GM19043 (cell line): Measurements from ENCODE around the gene CACNA1C.

Experiments used
- ATAC-seq: cut with Tn5 transposase; IDR thresholded peaks from one replicate; pipeline ENCODE4 v1.9.1; 2021; ENCODE audit warnings: low read depth; ENCODE audit not compliant: unreplicated experiment

CACNA1C gene

GRCh38 chr12:2376908-2377657, 324.3 kb downstream of the CACNA1C start:
- no peak for ATAC-seq

GRCh38 chr12:2378835-2379330, 326.1 kb downstream of the CACNA1C start:
- ATAC-seq: no peak

GRCh38 chr12:2380946-2381345, 328.2 kb downstream of the CACNA1C start:
- no peak for ATAC-seq

- ATAC-seq: no peak
These were observed 329.8 kb downstream of the CACNA1C start for GRCh38 chr12:2382370-2383155.

- no peak for ATAC-seq
These were observed 330.7 kb downstream of the CACNA1C start for GRCh38 chr12:2383325-2384028.

- ATAC-seq: no peak
These were observed 331.2 kb downstream of the CACNA1C start for GRCh38 chr12:2384029-2384386.

- no peak for ATAC-seq
These were observed 332.0 kb downstream of the CACNA1C start for GRCh38 chr12:2384533-2385351.

GRCh38 chr12:2385529-2385928, 332.7 kb downstream of the CACNA1C start:
- ATAC-seq: no peak

GRCh38 chr12:2386566-2386965, 333.8 kb downstream of the CACNA1C start:
- ATAC-seq: no peak

- no peak for ATAC-seq
These were observed 334.5 kb downstream of the CACNA1C start for GRCh38 chr12:2387103-2387834.

- no peak for ATAC-seq
These were observed 336.4 kb downstream of the CACNA1C start for GRCh38 chr12:2389079-2389790.

GRCh38 chr12:2390133-2390532, 337.3 kb downstream of the CACNA1C start:
- no peak for ATAC-seq

GRCh38 chr12:2390850-2391390, 338.1 kb downstream of the CACNA1C start:
- ATAC-seq: no peak

- no peak for ATAC-seq
These were observed 339.0 kb downstream of the CACNA1C start for GRCh38 chr12:2391740-2392331.

GRCh38 chr12:2393016-2393415, 340.2 kb downstream of the CACNA1C start:
- ATAC-seq: no peak

GRCh38 chr12:2393996-2394395, 341.2 kb downstream of the CACNA1C start:
- ATAC-seq: no peak

- ATAC-seq: no peak
These were observed 342.7 kb downstream of the CACNA1C start for GRCh38 chr12:2395354-2395977.

GRCh38 chr12:2396448-2396871, 343.7 kb downstream of the CACNA1C start:
- no peak for ATAC-seq
